Natural killer cell (primary cell): ENCODE results near the gene STK4. TPM values are rescaled to one million over a fixed set of nuclear protein-coding genes. Genes with fewer than 3 reads are reported as not detected.

Experiments used
- ATAC-seq, 3 donors: fragments of 150-1000 bp in 2 of 3; fragments of 200-7000 bp in 1 of 3; cut with Tn5 transposase; 1 replicate in 1 of 3; 2 replicates in 2 of 3; pipeline ENCODE4 v1.10.0; 2021; ENCODE audit warnings: mild to moderate bottlenecking in 2 of 3, moderate library complexity in 2 of 3
- DNase-seq, 2 donors: peaks; one replicate each; pipeline versions ENCODE4 v3.0.0 to v3.0.0-alpha.2; 2013 to 2021; ENCODE audit warnings: mixed read lengths in 1 of 2
- H3K27ac ChIP-seq: one replicate; pipeline ENCODE4 v1.5.1; 2013; ENCODE audit warnings: mild to moderate bottlenecking, low read length
- H3K27me3 ChIP-seq: one replicate; pipeline ENCODE4 v1.6.1; 2013; ENCODE audit warnings: low read length; ENCODE audit not compliant: control insufficient read depth, insufficient read depth
- H3K36me3 ChIP-seq: one replicate; pipeline ENCODE4 v1.6.1; 2013; ENCODE audit warnings: low read length; ENCODE audit not compliant: control insufficient read depth, insufficient read depth
- H3K4me1 ChIP-seq: one replicate; pipeline ENCODE4 v1.6.1; 2013; ENCODE audit warnings: low read length; ENCODE audit not compliant: control insufficient read depth, insufficient read depth
- H3K4me3 ChIP-seq: one replicate; pipeline ENCODE4 v1.5.1; 2013; ENCODE audit warnings: low read length
- H3K9me3 ChIP-seq: one replicate; pipeline ENCODE4 v1.6.1; 2013; ENCODE audit warnings: low read length; ENCODE audit not compliant: control insufficient read depth, insufficient read depth
- H3K27ac Mint-ChIP-seq, 2 donors: one replicate each; pipeline ENCODE4 v1.8.0; 2022; ENCODE audit warnings: mild to moderate bottlenecking in 2 of 2, mixed read lengths in 2 of 2, moderate library complexity in 1 of 2
- H3K27me3 Mint-ChIP-seq, 2 donors: one replicate each; pipeline ENCODE4 v1.8.0; 2022; ENCODE audit warnings: low read depth in 2 of 2, mixed read lengths in 2 of 2
- H3K36me3 Mint-ChIP-seq: one replicate; pipeline ENCODE4 v1.8.0; 2022; ENCODE audit warnings: mixed read lengths
- H3K4me1 Mint-ChIP-seq, 2 donors: one replicate each; pipeline ENCODE4 v1.8.0; 2022; ENCODE audit warnings: mixed read lengths in 2 of 2
- H3K4me3 Mint-ChIP-seq: one replicate; pipeline ENCODE4 v1.8.0; 2022; ENCODE audit warnings: mild to moderate bottlenecking, moderate library complexity, mixed read lengths
- H3K9me3 Mint-ChIP-seq, 2 donors: one replicate each; pipeline ENCODE4 v1.8.0; 2022; ENCODE audit warnings: mixed read lengths in 2 of 2
- WGBS: methylation state at CpG from one replicate; pipeline ENCODE4 v1.1.7; 2013; ENCODE audit warnings: missing lambda C conversion rate; ENCODE audit not compliant: insufficient coverage; 5-methylcytosine and 5-hydroxymethylcytosine counted together
- intact Hi-C: fragments of 100-400 bp; cut with micrococcal nuclease; formaldehyde crosslinking; loops from one replicate; pipeline ENCODE4 v1.14.2; 2022
- total RNA-seq, 4 donors: library from RNA; stranded (reverse); fragments of 120-200 nt in 1 of 4; gene quantifications; one replicate each; pipeline versions ENCODE4 v1.2.3 to v1.2.4, GENCODE V29; 2013 to 2022
- TF ChIP-seq, protein P1 (sequence below): fragments of 200-600 bp; IDR thresholded peaks from one replicate; pipeline ENCODE4 v1.8.0; 2022; ENCODE audit warnings: antibody characterized with exemption

STK4 gene
- total RNA-seq, 3 donors from 2014 or later (not counting 1 experiment from before 2014, with no cell fraction given): 351 to 394 (median 366) TPM

DNA sequence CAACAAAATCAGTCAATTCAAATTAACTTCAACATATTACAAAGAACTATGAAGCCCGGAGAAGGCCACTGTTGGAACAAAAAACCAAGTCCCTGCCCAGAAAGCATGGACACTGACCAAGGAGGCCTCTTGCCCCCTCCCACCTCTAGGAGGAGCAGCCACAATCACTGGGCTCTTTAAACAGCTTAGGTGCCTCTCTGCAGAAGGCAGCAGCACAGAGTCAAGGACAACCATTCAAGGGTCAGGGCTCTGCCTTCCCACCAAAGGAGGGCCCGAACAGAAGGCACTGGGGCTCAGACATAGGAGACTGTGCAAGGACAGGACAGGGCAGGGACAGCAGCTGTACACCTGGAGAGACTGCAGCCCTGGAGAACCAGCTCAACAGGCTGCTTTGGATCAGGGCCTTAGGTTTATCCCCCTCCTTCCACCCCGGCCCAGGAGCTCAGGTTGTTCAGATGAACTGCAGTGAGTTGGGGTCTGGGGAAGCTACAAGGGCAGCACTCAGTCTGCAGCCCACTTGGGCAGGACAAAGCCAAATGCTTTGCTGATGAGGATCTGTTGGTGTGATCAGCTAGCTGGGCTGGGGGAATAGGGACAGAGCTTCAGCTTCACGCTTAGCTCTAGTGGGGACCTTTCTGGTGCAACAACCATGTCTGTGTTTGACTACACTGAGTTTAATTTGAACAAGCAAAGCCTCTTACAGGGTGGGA is 23.9 kb upstream of the STK4 start:
- DNase-seq: no peak
- Mint-ChIP-seq H3K27ac (no peak overlapping the region), H3K36me3 (peaks cover 5% of the 10 kb centered on the region), H3K27me3 (no peaks in the 10 kb centered on the region), H3K4me1 (peaks cover 0 to 4% of the 10 kb centered on the region in 2 donors), H3K4me3 (no peak overlapping the region), H3K9me3 (no peaks in the 10 kb centered on the region)
- no peaks in the 10 kb centered on the region for H3K9me3 ChIP-seq
- 96% methylated on average over 4 of the region's 4 CpGs for WGBS
- no peaks in the 10 kb centered on the region for H3K27me3 ChIP-seq
- intact Hi-C loops: no loop called here
- H3K27ac ChIP-seq: no peak overlapping the region
- no peaks in the 10 kb centered on the region for H3K4me1 ChIP-seq
- TF ChIP-seq, protein P1, sequence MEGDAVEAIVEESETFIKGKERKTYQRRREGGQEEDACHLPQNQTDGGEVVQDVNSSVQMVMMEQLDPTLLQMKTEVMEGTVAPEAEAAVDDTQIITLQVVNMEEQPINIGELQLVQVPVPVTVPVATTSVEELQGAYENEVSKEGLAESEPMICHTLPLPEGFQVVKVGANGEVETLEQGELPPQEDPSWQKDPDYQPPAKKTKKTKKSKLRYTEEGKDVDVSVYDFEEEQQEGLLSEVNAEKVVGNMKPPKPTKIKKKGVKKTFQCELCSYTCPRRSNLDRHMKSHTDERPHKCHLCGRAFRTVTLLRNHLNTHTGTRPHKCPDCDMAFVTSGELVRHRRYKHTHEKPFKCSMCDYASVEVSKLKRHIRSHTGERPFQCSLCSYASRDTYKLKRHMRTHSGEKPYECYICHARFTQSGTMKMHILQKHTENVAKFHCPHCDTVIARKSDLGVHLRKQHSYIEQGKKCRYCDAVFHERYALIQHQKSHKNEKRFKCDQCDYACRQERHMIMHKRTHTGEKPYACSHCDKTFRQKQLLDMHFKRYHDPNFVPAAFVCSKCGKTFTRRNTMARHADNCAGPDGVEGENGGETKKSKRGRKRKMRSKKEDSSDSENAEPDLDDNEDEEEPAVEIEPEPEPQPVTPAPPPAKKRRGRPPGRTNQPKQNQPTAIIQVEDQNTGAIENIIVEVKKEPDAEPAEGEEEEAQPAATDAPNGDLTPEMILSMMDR: no peak
- no peak overlapping the region for H3K4me3 ChIP-seq
- ATAC-seq: no peak
- peaks cover 71% of the 10 kb centered on the region for H3K36me3 ChIP-seq

DNA sequence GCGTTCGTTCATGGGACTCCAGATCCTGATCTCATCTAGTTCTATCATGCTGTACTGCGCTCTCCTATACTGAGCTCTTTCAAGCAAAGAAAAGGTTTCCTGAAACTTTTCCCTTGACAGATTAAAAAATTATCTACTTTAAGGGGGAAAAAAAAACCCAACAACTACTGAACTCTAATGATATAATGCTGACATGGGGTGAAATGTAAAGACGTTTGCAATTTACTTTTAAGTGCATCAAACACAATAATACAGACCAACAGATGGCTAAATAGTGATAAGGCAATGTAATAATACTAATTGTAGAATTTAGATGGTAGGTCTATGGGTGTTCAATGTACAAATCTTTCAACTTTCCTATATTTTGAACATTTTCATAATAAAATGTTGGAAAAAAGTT is 22.5 kb upstream of the STK4 start:
- Histone ChIP-seq H3K4me3 (no peak overlapping the region), H3K36me3 (peaks cover 72% of the 10 kb centered on the region), H3K9me3 (no peaks in the 10 kb centered on the region), H3K27ac (no peak overlapping the region), H3K4me1 (no peaks in the 10 kb centered on the region), H3K27me3 (no peaks in the 10 kb centered on the region)
- ATAC-seq (no peak), DNase-seq (no peak)
- Mint-ChIP-seq H3K4me1 (peaks cover 0 to 4% of the 10 kb centered on the region in 2 donors), H3K9me3 (no peaks in the 10 kb centered on the region), H3K27ac (no peak overlapping the region), H3K27me3 (no peaks in the 10 kb centered on the region), H3K36me3 (peaks cover 5% of the 10 kb centered on the region), H3K4me3 (no peak overlapping the region)
- TF ChIP-seq, protein P1: no peak
- intact Hi-C loops: no loop called here
- 100% methylated on average over 3 of the region's 4 CpGs for WGBS

DNA sequence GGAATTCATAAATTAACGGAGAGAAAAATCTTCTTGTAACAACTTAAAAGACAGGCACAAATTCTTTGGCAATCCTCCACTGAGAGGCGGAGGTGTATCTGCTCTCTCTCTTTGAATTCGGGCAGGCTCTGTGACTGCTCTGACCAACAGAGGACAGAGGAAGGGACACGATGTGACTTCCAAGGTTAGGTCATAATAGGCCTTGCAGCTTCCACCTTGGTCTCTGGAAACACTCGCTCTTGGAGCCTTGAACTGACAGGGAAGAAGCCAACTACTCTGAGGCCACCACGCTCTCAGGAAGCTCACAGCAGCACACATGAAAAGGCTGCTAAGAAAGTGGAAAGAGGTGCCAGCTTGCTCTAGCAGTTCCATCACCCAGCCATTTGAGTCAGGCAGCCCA is 21.1 kb upstream of the STK4 start:
- WGBS: 93% methylated on average over 6 of the region's 6 CpGs

More for the DNA sequence above, 21.1 kb upstream of the STK4 start:
- ATAC-seq (no peak), DNase-seq (no peak)
- no peaks in the 10 kb centered on the region for H3K9me3 ChIP-seq
- H3K27ac ChIP-seq: no peak overlapping the region
- Mint-ChIP-seq H3K4me1 (peaks cover 0 to 11% of the 10 kb centered on the region in 2 donors), H3K27me3 (no peaks in the 10 kb centered on the region), H3K36me3 (peaks cover 5% of the 10 kb centered on the region), H3K9me3 (no peaks in the 10 kb centered on the region), H3K27ac (no peak overlapping the region), H3K4me3 (no peak overlapping the region)
- TF ChIP-seq, protein P1: no peak
- H3K4me3 ChIP-seq: no peak overlapping the region
- peaks cover 75% of the 10 kb centered on the region for H3K36me3 ChIP-seq
- no peaks in the 10 kb centered on the region for H3K27me3 ChIP-seq
- no peaks in the 10 kb centered on the region for H3K4me1 ChIP-seq
- intact Hi-C loops: no loop called here
